CD14-positive monocyte (primary cell): ENCODE results near the gene TRPC5OS. TPM values are rescaled to one million over a fixed set of nuclear protein-coding genes. Genes with fewer than 3 reads are reported as not detected.

Source experiments
- DNase-seq, 3 donors: peaks; one replicate each; pipeline ENCODE4 v3.0.0-alpha.2; 2011 to 2022
- H2AFZ ChIP-seq: 2 replicates; pipeline ENCODE4 v1.6.0; 2012; ENCODE audit warnings: mild to moderate bottlenecking, low read depth, low read length, inconsistent platforms; ENCODE audit not compliant: insufficient read depth, poor library complexity, severe bottlenecking
- H3K27ac ChIP-seq, 2 donors: 1 replicate in 1 of 2; 2 replicates in 1 of 2; pipeline ENCODE4 v1.5.1; 2012 to 2013; ENCODE audit warnings: low read length in 2 of 2, control low read depth in 1 of 2, inconsistent platforms in 1 of 2, low read depth in 1 of 2, mild to moderate bottlenecking in 1 of 2
- H3K27me3 ChIP-seq, 2 donors: one replicate each; pipeline versions ENCODE4 v1.6.0 to v1.6.1; 2011 to 2013; ENCODE audit warnings: low read length in 2 of 2; ENCODE audit not compliant: control insufficient read depth in 2 of 2, insufficient read depth in 2 of 2
- H3K36me3 ChIP-seq, 2 donors: replicated peaks in 1 of 2; 1 replicate in 1 of 2; 2 replicates in 1 of 2; pipeline versions ENCODE4 v1.5.1 to v1.6.1; 2012 to 2013; ENCODE audit warnings: low read length in 2 of 2, control low read depth in 1 of 2, inconsistent platforms in 1 of 2, mild to moderate bottlenecking in 1 of 2; ENCODE audit not compliant: insufficient read depth in 2 of 2, control insufficient read depth in 1 of 2
- H3K4me1 ChIP-seq, 2 donors: 1 replicate in 1 of 2; 2 replicates in 1 of 2; pipeline versions ENCODE4 v1.5.1 to v1.6.1; 2012 to 2013; ENCODE audit warnings: low read length in 2 of 2, control low read depth in 1 of 2, inconsistent platforms in 1 of 2, mild to moderate bottlenecking in 1 of 2, moderate library complexity in 1 of 2; ENCODE audit not compliant: insufficient read depth in 2 of 2, control insufficient read depth in 1 of 2
- H3K4me2 ChIP-seq: replicated peaks from 2 replicates; pipeline ENCODE3; 2012; ENCODE audit warnings: low read length, moderate library complexity, mild to moderate bottlenecking; ENCODE audit not compliant: poor library complexity, severe bottlenecking; ENCODE audit errors: extremely low read depth
- H3K4me3 ChIP-seq, 3 experiments: fragments of 200-600 bp in 1 of 3; sonication (generic) in 1 of 3; replicated peaks in 1 of 3; 1 replicate in 2 of 3; 2 replicates in 1 of 3; pipeline ENCODE4 v1.5.1; 2011 to 2013; ENCODE audit warnings: low read length in 3 of 3, mild to moderate bottlenecking in 3 of 3, control low read depth in 2 of 3, low read depth in 2 of 3, inconsistent platforms in 1 of 3, moderate library complexity in 1 of 3
- H3K79me2 ChIP-seq: 2 replicates; pipeline ENCODE4 v1.6.0; 2012; ENCODE audit warnings: mild to moderate bottlenecking, control low read depth, inconsistent platforms, low read length, moderate library complexity; ENCODE audit not compliant: insufficient read depth
- H3K9ac ChIP-seq: 2 replicates; pipeline ENCODE4 v1.6.0; 2017; ENCODE audit warnings: low read length, mild to moderate bottlenecking; ENCODE audit not compliant: insufficient read depth, poor library complexity, severe bottlenecking
- H3K9me3 ChIP-seq, 2 donors: replicated peaks in 1 of 2; 1 replicate in 1 of 2; 2 replicates in 1 of 2; pipeline versions ENCODE4 v1.5.1 to v1.6.1; 2012 to 2013; ENCODE audit warnings: low read length in 2 of 2, control low read depth in 1 of 2; ENCODE audit not compliant: control insufficient read depth in 1 of 2, insufficient read depth in 1 of 2
- H4K20me1 ChIP-seq: 2 replicates; pipeline ENCODE4 v1.6.0; 2012; ENCODE audit warnings: mild to moderate bottlenecking, low read length, control low read depth, moderate library complexity; ENCODE audit not compliant: insufficient read depth
- H3K27ac Mint-ChIP-seq, 7 donors: one replicate each; pipeline ENCODE4 v1.8.0; 2020; ENCODE audit warnings: mild to moderate bottlenecking in 7 of 7, mixed read lengths in 7 of 7, moderate library complexity in 6 of 7, inconsistent platforms in 2 of 7
- H3K27me3 Mint-ChIP-seq, 3 donors: one replicate each; pipeline ENCODE4 v1.8.0; 2021 to 2022; ENCODE audit warnings: low read depth in 3 of 3, mild to moderate bottlenecking in 3 of 3, mixed read lengths in 3 of 3, moderate library complexity in 3 of 3, inconsistent platforms in 1 of 3
- H3K36me3 Mint-ChIP-seq, 2 donors: one replicate each; pipeline ENCODE4 v1.8.0; 2020; ENCODE audit warnings: mixed read lengths in 2 of 2, inconsistent platforms in 1 of 2, mild to moderate bottlenecking in 1 of 2
- H3K4me1 Mint-ChIP-seq: one replicate; pipeline ENCODE4 v1.8.0; 2020; ENCODE audit warnings: mild to moderate bottlenecking, mixed read lengths
- H3K4me3 Mint-ChIP-seq, 2 donors: one replicate each; pipeline ENCODE4 v1.8.0; 2020; ENCODE audit warnings: mild to moderate bottlenecking in 2 of 2, mixed read lengths in 2 of 2, moderate library complexity in 1 of 2
- H3K9me3 Mint-ChIP-seq, 7 donors: one replicate each; pipeline ENCODE4 v1.8.0; 2020 to 2022; ENCODE audit warnings: mixed read lengths in 7 of 7, mild to moderate bottlenecking in 6 of 7, moderate library complexity in 6 of 7, inconsistent platforms in 2 of 7
- CTCF ChIP-seq: fragments of 200-600 bp; IDR thresholded peaks from one replicate; pipeline ENCODE4 v1.8.0; 2022; ENCODE audit warnings: antibody characterized with exemption, mild to moderate bottlenecking
- WGBS: methylation state at CpG from one replicate; pipeline ENCODE4 v1.1.5; 2013; ENCODE audit warnings: missing lambda C conversion rate; ENCODE audit not compliant: insufficient coverage; 5-methylcytosine and 5-hydroxymethylcytosine counted together
- intact Hi-C, 2 donors: fragments of 100-400 bp; cut with micrococcal nuclease; formaldehyde crosslinking; loops; one replicate each; pipeline versions ENCODE4 v1.15.0 to v1.15.1; 2023
- polyA plus RNA-seq, 3 donors: library from polyadenylated mRNA; depleted of rRNA in 1 of 3; unstranded in 2 of 3; stranded (reverse) in 1 of 3; fragments of 300-500 nt in 2 of 3; fragments of >200 nt in 1 of 3; fragmentation: Illumina TruSeq in 2 of 3; gene quantifications; 1 replicate in 2 of 3; 2 replicates in 1 of 3; pipeline ENCODE4 v1.2.3, GENCODE V29; 2012 to 2021

The TRPC5OS gene
- polyA plus RNA-seq, 3 donors: 0.08 TPM; not detected in 2

- intact Hi-C loops: no loop called here
- Histone ChIP-seq H3K27me3 (peaks cover 0 to 6% of the 10 kb centered on the region in 2 donors), H3K79me2 (no peaks in the 10 kb centered on the region), H3K9me3 (no peaks in the 10 kb centered on the region), H2AFZ (no peak overlapping the region), H3K4me3 (no peak overlapping the region), H3K36me3 (no peaks in the 10 kb centered on the region), H3K4me1 (no peaks in the 10 kb centered on the region), H3K9ac (no peak overlapping the region), H4K20me1 (no peaks in the 10 kb centered on the region), H3K4me2 (no peak overlapping the region), H3K27ac (no peak overlapping the region)
- peaks cover 0 to 4% (median 0%) of the 10 kb centered on the region in 7 donors for H3K9me3 Mint-ChIP-seq
- no peaks in the 10 kb centered on the region for H3K4me1 Mint-ChIP-seq
- no peak overlapping the region for H3K27ac Mint-ChIP-seq
- DNase-seq: no peak
- TF ChIP-seq CTCF: no peak
- no peaks in the 10 kb centered on the region for H3K36me3 Mint-ChIP-seq
- H3K27me3 Mint-ChIP-seq: peaks cover 0 to 11% (median 2%) of the 10 kb centered on the region in 3 donors
- H3K4me3 Mint-ChIP-seq: no peak overlapping the region
- WGBS: no CpG with 5 or more reads among the region's 5 CpGs
These were observed 14.4 kb upstream of the TRPC5OS start for GRCh38 chrX:111861605-111862004.

GRCh38 chrX:111867236-111867635 is 8.7 kb upstream of the TRPC5OS start:
- H3K27ac ChIP-seq: no peak overlapping the region
- no peak overlapping the region for H3K4me3 ChIP-seq
- no peaks in the 10 kb centered on the region for H3K79me2 ChIP-seq
- no CpG with 5 or more reads among the region's 2 CpGs for WGBS
- intact Hi-C loops: no loop called here
- H3K9me3 Mint-ChIP-seq: no peaks in the 10 kb centered on the region
- H3K9ac ChIP-seq: no peak overlapping the region
- H3K27ac Mint-ChIP-seq: no peak overlapping the region
- DNase-seq: no peak
- no peaks in the 10 kb centered on the region for H3K36me3 Mint-ChIP-seq
- peaks cover 4% of the 10 kb centered on the region for H3K4me1 Mint-ChIP-seq
- H3K9me3 ChIP-seq: no peaks in the 10 kb centered on the region
- peaks cover 0 to 2% of the 10 kb centered on the region in 2 donors for H3K4me1 ChIP-seq
- H3K27me3 ChIP-seq: peaks cover 0 to 4% of the 10 kb centered on the region in 2 donors
- no peaks in the 10 kb centered on the region for H3K36me3 ChIP-seq
- TF ChIP-seq CTCF: no peak
- H4K20me1 ChIP-seq: no peaks in the 10 kb centered on the region
- H2AFZ ChIP-seq: no peak overlapping the region
- H3K27me3 Mint-ChIP-seq: peaks cover 1 to 9% (median 2%) of the 10 kb centered on the region in 3 donors
- no peak overlapping the region for H3K4me3 Mint-ChIP-seq
- no peak overlapping the region for H3K4me2 ChIP-seq
